Breast epithelium (tissue), 3 donors: ENCODE data around the gene SCTR.

ENCODE experiments used
- CTCF ChIP-seq, 3 donors: fragments of 450-650 bp; IDR thresholded peaks; one replicate each; pipeline ENCODE4 v1.5.1; 2016 to 2017; ENCODE audit warnings: antibody characterized with exemption in 3 of 3, mild to moderate bottlenecking in 3 of 3, moderate library complexity in 3 of 3
- POLR2A ChIP-seq: fragments of 450-650 bp; IDR thresholded peaks from one replicate; pipeline ENCODE4 v1.6.1; 2016; ENCODE audit warnings: antibody characterized with exemption, mild to moderate bottlenecking, moderate library complexity
- POLR2AphosphoS5 ChIP-seq, 3 donors: sonication (generic); formaldehyde crosslinking; IDR thresholded peaks; one replicate each; pipeline ENCODE4 v1.6.1; 2017; ENCODE audit warnings: antibody characterized with exemption in 3 of 3

- TF ChIP-seq POLR2A, result no peak
- no peak for TF ChIP-seq POLR2AphosphoS5 (IDR thresholded peaks at IDR 0.05)
- no peak for TF ChIP-seq CTCF (IDR thresholded peaks at IDR 0.05)
Measured at GRCh38 chr2:119438128-119438656, 86.1 kb downstream of the SCTR start.
